Measurements from ENCODE around the gene CFAP57. TPM values are rescaled to one million over a fixed set of nuclear protein-coding genes. Genes with fewer than 3 reads are reported as not detected.
A peak's percentile ranks its signal among the peaks of the same experiment; 100 is the strongest.

The CFAP57 gene
- total and polyA plus RNA-seq, 9 of the 15 experiments (the other 6 are each of a cell fraction or from before 2014, with no cell fraction given), result 0.04 to 0.22 (median 0.07) TPM; not detected in 3

DNA sequence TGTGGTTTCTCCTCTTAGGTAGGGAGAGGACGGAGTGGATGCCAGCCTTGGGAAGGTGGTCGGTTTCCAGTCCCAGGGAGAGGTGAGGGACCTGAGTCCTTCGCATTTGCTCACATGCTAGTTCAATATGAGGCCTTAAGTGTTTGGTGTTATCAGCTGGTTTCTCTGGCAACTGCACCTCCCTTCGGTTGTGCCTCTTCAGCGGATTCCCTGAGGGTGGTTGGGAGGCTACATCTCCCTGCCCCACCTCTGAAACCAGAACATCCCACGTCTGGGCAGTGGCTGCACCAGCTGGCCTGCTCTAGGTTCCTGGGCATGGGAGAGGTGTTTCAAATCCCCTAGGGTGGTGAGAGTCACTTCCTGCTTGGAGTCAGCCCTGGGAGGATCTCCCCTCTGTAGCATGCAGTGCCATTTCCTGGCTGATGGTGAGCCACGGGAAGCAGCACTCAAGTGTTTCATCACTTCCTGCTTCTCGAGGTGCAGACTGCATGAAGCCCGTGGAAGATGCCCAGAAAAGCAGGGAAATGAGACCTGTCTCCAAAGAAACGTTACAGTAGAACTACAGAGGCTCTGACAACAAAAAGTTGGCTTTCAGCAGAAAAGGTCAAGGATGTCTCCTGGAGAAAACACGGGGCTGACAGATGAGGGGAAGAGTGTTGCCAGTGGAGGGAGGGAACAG lies 102.1 kb downstream of the CFAP57 start (continued):
- TF ChIP-seq, protein P1, sequence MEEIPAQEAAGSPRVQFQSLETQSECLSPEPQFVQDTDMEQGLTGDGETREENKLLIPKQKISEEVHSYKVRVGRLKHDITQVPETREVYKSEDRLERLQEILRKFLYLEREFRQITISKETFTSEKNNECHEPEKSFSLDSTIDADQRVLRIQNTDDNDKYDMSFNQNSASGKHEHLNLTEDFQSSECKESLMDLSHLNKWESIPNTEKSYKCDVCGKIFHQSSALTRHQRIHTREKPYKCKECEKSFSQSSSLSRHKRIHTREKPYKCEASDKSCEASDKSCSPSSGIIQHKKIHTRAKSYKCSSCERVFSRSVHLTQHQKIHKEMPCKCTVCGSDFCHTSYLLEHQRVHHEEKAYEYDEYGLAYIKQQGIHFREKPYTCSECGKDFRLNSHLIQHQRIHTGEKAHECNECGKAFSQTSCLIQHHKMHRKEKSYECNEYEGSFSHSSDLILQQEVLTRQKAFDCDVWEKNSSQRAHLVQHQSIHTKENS (CRISPR knock-in tag; IDR thresholded peaks at IDR 0.05), result no peak
- TF ChIP-seq DMBX1 (CRISPR knock-in tag; IDR thresholded peaks at IDR 0.05; ENCODE audit: borderline replicate concordance), result no peak
- no peak for TF ChIP-seq ZNF324 (CRISPR knock-in tag; IDR thresholded peaks at IDR 0.05)
- TF ChIP-seq ETV6 (IDR thresholded peaks at IDR 0.05; ENCODE audit: borderline replicate concordance in 1 of 2, low read depth in 2 of 2, low read length in 1 of 2), result 0 out of 4 replicates have a peak, but pooled peaks of 1 of the 2 experiments have one; percentile 22
- no peak for TF ChIP-seq ETV6 (CRISPR knock-in tag; IDR thresholded peaks at IDR 0.05; ENCODE audit: borderline replicate concordance)
- no peak for TF ChIP-seq U2AF1 (optimal IDR thresholded peaks at IDR 0.05; ENCODE audit: low read depth, low read length)
- TF ChIP-seq NKRF (IDR thresholded peaks at IDR 0.05; ENCODE audit: borderline replicate concordance), result no peak
- TF ChIP-seq CREB1 (IDR thresholded peaks at IDR 0.05), result no peak
- no peak for TF ChIP-seq CREB1 (CRISPR knock-in tag; IDR thresholded peaks at IDR 0.05)
- TF ChIP-seq, protein P2, sequence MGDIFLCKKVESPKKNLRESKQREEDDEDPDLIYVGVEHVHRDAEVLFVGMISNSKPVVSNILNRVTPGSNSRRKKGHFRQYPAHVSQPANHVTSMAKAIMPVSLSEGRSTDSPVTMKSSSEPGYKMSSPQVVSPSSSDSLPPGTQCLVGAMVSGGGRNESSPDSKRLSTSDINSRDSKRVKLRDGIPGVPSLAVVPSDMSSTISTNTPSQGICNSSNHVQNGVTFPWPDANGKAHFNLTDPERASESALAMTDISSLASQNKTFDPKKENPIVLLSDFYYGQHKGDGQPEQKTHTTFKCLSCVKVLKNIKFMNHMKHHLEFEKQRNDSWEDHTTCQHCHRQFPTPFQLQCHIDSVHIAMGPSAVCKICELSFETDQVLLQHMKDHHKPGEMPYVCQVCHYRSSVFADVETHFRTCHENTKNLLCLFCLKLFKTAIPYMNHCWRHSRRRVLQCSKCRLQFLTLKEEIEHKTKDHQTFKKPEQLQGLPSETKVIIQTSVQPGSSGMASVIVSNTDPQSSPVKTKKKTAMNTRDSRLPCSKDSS (IDR thresholded peaks at IDR 0.05; ENCODE audit: low read depth, partially characterized antibody), result no peak
- TF ChIP-seq HNRNPUL1 (IDR thresholded peaks at IDR 0.05; ENCODE audit: low read length), result no peak

All from K562 (cell line).